Measurements from ENCODE around the gene MACC1. TPM values are rescaled to one million over a fixed set of nuclear protein-coding genes. Genes with fewer than 3 reads are reported as not detected.
"Not testable (repeated sequence)": the region's sequence is repeated elsewhere in the genome, so short reads cannot be mapped to it uniquely, and the experiment has no call there.

The MACC1 gene
- total RNA-seq, 1 experiment from 2014 or later, result 0.21 TPM

GRCh38 chr7:20220921-20221547 is 3.9 kb upstream of the MACC1 start:
- Histone ChIP-seq H3K4me3 (ENCODE audit: insufficient read depth, low read depth, low read length) (no peak overlapping the region), H3K36me3 (replicated peaks; ENCODE audit: control insufficient read depth, insufficient read depth, low read length) (no peaks in the 10 kb centered on the region), H3K27me3 (ENCODE audit: control insufficient read depth, insufficient read depth, low read length) (no peaks in the 10 kb centered on the region)
- DNase-seq, result no peak

- no peak overlapping the region for H3K4me3 ChIP-seq (ENCODE audit: insufficient read depth, low read depth, low read length)
- no peak for DNase-seq
- H3K27me3 ChIP-seq (ENCODE audit: control insufficient read depth, insufficient read depth, low read length), result no peaks in the 10 kb centered on the region
- H3K36me3 ChIP-seq (replicated peaks; ENCODE audit: control insufficient read depth, insufficient read depth, low read length), result no peaks in the 10 kb centered on the region
Measured at GRCh38 chr7:20220293-20220761, 3.1 kb upstream of the MACC1 start.

- no peak for DNase-seq
- no peaks in the 10 kb centered on the region for H3K36me3 ChIP-seq (replicated peaks; ENCODE audit: control insufficient read depth, insufficient read depth, low read length)
- H3K4me3 ChIP-seq (ENCODE audit: insufficient read depth, low read depth, low read length), result no peak overlapping the region
- no peaks in the 10 kb centered on the region for H3K27me3 ChIP-seq (ENCODE audit: control insufficient read depth, insufficient read depth, low read length)
Measured at GRCh38 chr7:20219446-20220292, 2.5 kb upstream of the MACC1 start.

GRCh38 chr7:20219062-20219445 is 1.9 kb upstream of the MACC1 start:
- no peak for DNase-seq
- H3K27me3 ChIP-seq (ENCODE audit: control insufficient read depth, insufficient read depth, low read length), result no peaks in the 10 kb centered on the region
- H3K4me3 ChIP-seq (ENCODE audit: insufficient read depth, low read depth, low read length), result no peak overlapping the region
- H3K36me3 ChIP-seq (replicated peaks; ENCODE audit: control insufficient read depth, insufficient read depth, low read length), result no peaks in the 10 kb centered on the region

GRCh38 chr7:20218279-20218678 is 1.1 kb upstream of the MACC1 start:
- H3K27me3 ChIP-seq (ENCODE audit: control insufficient read depth, insufficient read depth, low read length), result no peaks in the 10 kb centered on the region
- DNase-seq, result no peak
- no peak overlapping the region for H3K4me3 ChIP-seq (ENCODE audit: insufficient read depth, low read depth, low read length)
- no peaks in the 10 kb centered on the region for H3K36me3 ChIP-seq (replicated peaks; ENCODE audit: control insufficient read depth, insufficient read depth, low read length)

- DNase-seq, result no peak
- no peaks in the 10 kb centered on the region for H3K36me3 ChIP-seq (replicated peaks; ENCODE audit: control insufficient read depth, insufficient read depth, low read length)
- H3K27me3 ChIP-seq (ENCODE audit: control insufficient read depth, insufficient read depth, low read length), result no peaks in the 10 kb centered on the region
- no peak overlapping the region for H3K4me3 ChIP-seq (ENCODE audit: insufficient read depth, low read depth, low read length)
Measured at GRCh38 chr7:20216406-20217036, 663 bp downstream of the MACC1 start.

- Histone ChIP-seq H3K4me3 (ENCODE audit: insufficient read depth, low read depth, low read length) (no peak overlapping the region), H3K36me3 (replicated peaks; ENCODE audit: control insufficient read depth, insufficient read depth, low read length) (no peaks in the 10 kb centered on the region), H3K27me3 (ENCODE audit: control insufficient read depth, insufficient read depth, low read length) (no peaks in the 10 kb centered on the region)
- no peak for DNase-seq
Measured at GRCh38 chr7:20214921-20215669, 2.1 kb downstream of the MACC1 start.

GRCh38 chr7:20214132-20214531 is 3.1 kb downstream of the MACC1 start:
- H3K4me3 ChIP-seq (ENCODE audit: insufficient read depth, low read depth, low read length), result no peak overlapping the region
- no peaks in the 10 kb centered on the region for H3K36me3 ChIP-seq (replicated peaks; ENCODE audit: control insufficient read depth, insufficient read depth, low read length)
- H3K27me3 ChIP-seq (ENCODE audit: control insufficient read depth, insufficient read depth, low read length), result no peaks in the 10 kb centered on the region
- no peak for DNase-seq

- no peak for DNase-seq
- H3K27me3 ChIP-seq (ENCODE audit: control insufficient read depth, insufficient read depth, low read length), result no peaks in the 10 kb centered on the region
Measured at GRCh38 chr7:20213378-20213777, 3.8 kb downstream of the MACC1 start.

GRCh38 chr7:20211376-20211775 is 5.8 kb downstream of the MACC1 start:
- no peak overlapping the region for H3K4me3 ChIP-seq (ENCODE audit: insufficient read depth, low read depth, low read length)
- DNase-seq, result no peak
- no peaks in the 10 kb centered on the region for H3K36me3 ChIP-seq (replicated peaks; ENCODE audit: control insufficient read depth, insufficient read depth, low read length)
- H3K27me3 ChIP-seq (ENCODE audit: control insufficient read depth, insufficient read depth, low read length), result no peaks in the 10 kb centered on the region

More at GRCh38 chr7:20213378-20213777, 3.8 kb downstream of the MACC1 start:
- Histone ChIP-seq H3K36me3 (replicated peaks; ENCODE audit: control insufficient read depth, insufficient read depth, low read length) (no peaks in the 10 kb centered on the region), H3K4me3 (ENCODE audit: insufficient read depth, low read depth, low read length) (no peak overlapping the region)

GRCh38 chr7:20208651-20209307 is 8.4 kb downstream of the MACC1 start:
- DNase-seq, result no peak
- no peak overlapping the region for H3K4me3 ChIP-seq (ENCODE audit: insufficient read depth, low read depth, low read length)
- H3K36me3 ChIP-seq (replicated peaks; ENCODE audit: control insufficient read depth, insufficient read depth, low read length), result no peaks in the 10 kb centered on the region
- no peaks in the 10 kb centered on the region for H3K27me3 ChIP-seq (ENCODE audit: control insufficient read depth, insufficient read depth, low read length)

GRCh38 chr7:20207811-20208210 is 9.4 kb downstream of the MACC1 start:
- not testable (repeated sequence) for H3K27me3 ChIP-seq (ENCODE audit: control insufficient read depth, insufficient read depth, low read length); H3K36me3 ChIP-seq (replicated peaks; ENCODE audit: control insufficient read depth, insufficient read depth, low read length); DNase-seq; H3K4me3 ChIP-seq (ENCODE audit: insufficient read depth, low read depth, low read length)

- no peaks in the 10 kb centered on the region for H3K27me3 ChIP-seq (ENCODE audit: control insufficient read depth, insufficient read depth, low read length)
- no peak for DNase-seq
- H3K4me3 ChIP-seq (ENCODE audit: insufficient read depth, low read depth, low read length), result no peak overlapping the region
- no peaks in the 10 kb centered on the region for H3K36me3 ChIP-seq (replicated peaks; ENCODE audit: control insufficient read depth, insufficient read depth, low read length)
Measured at GRCh38 chr7:20206104-20206896, 10.9 kb downstream of the MACC1 start.

Measured in H7 (cell line).